ENCODE data around the gene KANK2.
A peak's percentile ranks its signal among the peaks of the same experiment; 100 is the strongest.
"Not testable (repeated sequence)": the region's sequence is repeated elsewhere in the genome, so short reads cannot be mapped to it uniquely, and the experiment has no call there.

The KANK2 gene

GRCh38 chr19:11140023-11140538 is 57.3 kb downstream of the KANK2 start:
- not testable (repeated sequence) for DNase-seq (ENCODE audit: low read depth)

- no peak for DNase-seq (ENCODE audit: low read depth)
Measured at GRCh38 chr19:11138601-11139300, 58.6 kb downstream of the KANK2 start.

GRCh38 chr19:11137542-11138384 is 59.6 kb downstream of the KANK2 start:
- peak; percentile 36 for DNase-seq (ENCODE audit: low read depth)

- no peak for DNase-seq (ENCODE audit: low read depth)
Measured at GRCh38 chr19:11136400-11137101, 60.8 kb downstream of the KANK2 start.

GRCh38 chr19:11131471-11131870 is 65.9 kb downstream of the KANK2 start:
- DNase-seq (ENCODE audit: low read depth): no peak

GRCh38 chr19:11130824-11131455 is 66.4 kb downstream of the KANK2 start:
- DNase-seq (ENCODE audit: low read depth): peak; percentile 49

GRCh38 chr19:11127905-11128304 is 69.4 kb downstream of the KANK2 start:
- no peak for DNase-seq (ENCODE audit: low read depth)

GRCh38 chr19:11125994-11126685 is 71.2 kb downstream of the KANK2 start:
- peak; percentile 56 for DNase-seq (ENCODE audit: low read depth)

- not testable (repeated sequence) for DNase-seq (ENCODE audit: low read depth)
Measured at GRCh38 chr19:11124157-11124556, 73.2 kb downstream of the KANK2 start.

- DNase-seq (ENCODE audit: low read depth): no peak
Measured at GRCh38 chr19:11123114-11123513, 74.2 kb downstream of the KANK2 start.

GRCh38 chr19:11121963-11122362 is 75.4 kb downstream of the KANK2 start:
- DNase-seq (ENCODE audit: low read depth): not testable (repeated sequence)

GRCh38 chr19:11116507-11116906 is 80.8 kb downstream of the KANK2 start:
- no peak for DNase-seq (ENCODE audit: low read depth)

- no peak for DNase-seq (ENCODE audit: low read depth)
Measured at GRCh38 chr19:11115895-11116446, 81.4 kb downstream of the KANK2 start.

GRCh38 chr19:11115042-11115441 is 82.3 kb downstream of the KANK2 start:
- DNase-seq (ENCODE audit: low read depth): no peak
